BLaER1 (cell line): Measurements from ENCODE around the gene CCT3.

ENCODE experiments used
- H3K27ac ChIP-seq: shearing (Covaris generic); formaldehyde crosslinking; 2 replicates; pipeline ENCODE4 v1.8.1; 2022
- H3K27me3 ChIP-seq: shearing (Covaris generic); formaldehyde crosslinking; 2 replicates; pipeline ENCODE4 v1.8.1; 2022
- H3K36me3 ChIP-seq: shearing (Covaris generic); formaldehyde crosslinking; 2 replicates; pipeline ENCODE4 v1.8.1; 2022
- H3K4me1 ChIP-seq: shearing (Covaris generic); formaldehyde crosslinking; 2 replicates; pipeline ENCODE4 v1.8.1; 2022
- H3K4me2 ChIP-seq: shearing (Covaris generic); formaldehyde crosslinking; 2 replicates; pipeline ENCODE4 v1.8.1; 2022
- H3K4me3 ChIP-seq: shearing (Covaris generic); formaldehyde crosslinking; 2 replicates; pipeline ENCODE4 v1.8.1; 2022
- H3K9ac ChIP-seq: shearing (Covaris generic); formaldehyde crosslinking; 2 replicates; pipeline ENCODE4 v1.8.1; 2022
- H3K9me3 ChIP-seq: shearing (Covaris generic); formaldehyde crosslinking; 2 replicates; pipeline ENCODE4 v1.8.1; 2022
- H4K20me1 ChIP-seq: shearing (Covaris generic); formaldehyde crosslinking; 2 replicates; pipeline ENCODE4 v1.8.1; 2022
- Cebpa-rat ChIP-seq: shearing (Covaris generic); IDR thresholded peaks from 2 replicates; pipeline ENCODE4 v1.8.1; 2022

CCT3 gene

GRCh38 chr1:156298852-156299357 is 39.2 kb downstream of the CCT3 start, which contains the start of gene VHLL:
TSS of gene VHLL (minus strand) at chr1:156299307. CDS start at chr1:156299189, 118 bp downstream.
- Histone ChIP-seq H3K4me2 (no peak within 1 kb of the TSS), H3K9me3 (no peaks in the 10 kb centered on the region), H3K27me3 (no peaks in the 10 kb centered on the region), H3K4me1 (no peaks in the 10 kb centered on the region), H3K9ac (no peak within 1 kb of the TSS), H3K27ac (no peak within 1 kb of the TSS), H3K4me3 (no peak within 1 kb of the TSS), H3K36me3 (peaks cover 23% of the 10 kb centered on the region), H4K20me1 (no peaks in the 10 kb centered on the region)
- no peak for TF ChIP-seq Cebpa-rat

GRCh38 chr1:156295391-156295947 is 42.6 kb downstream of the CCT3 start, which contains the start of gene GLMP:
TSS of gene GLMP (minus strand) at chr1:156295679. CDS start at chr1:156295645, 34 bp downstream.
- no peaks in the 10 kb centered on the region for H4K20me1 ChIP-seq
- TF ChIP-seq Cebpa-rat, result no peak
- H3K4me1 ChIP-seq, result no peaks in the 10 kb centered on the region
- H3K9ac ChIP-seq, result no peak within 1 kb of the TSS
- H3K27ac ChIP-seq, result no peak within 1 kb of the TSS
- peaks cover 25% of the 10 kb centered on the region for H3K36me3 ChIP-seq
- H3K9me3 ChIP-seq, result no peaks in the 10 kb centered on the region
- H3K4me3 ChIP-seq, result no peak within 1 kb of the TSS
- no peaks in the 10 kb centered on the region for H3K27me3 ChIP-seq
- no peak within 1 kb of the TSS for H3K4me2 ChIP-seq

GRCh38 chr1:156293895-156294294 is 44.2 kb downstream of the CCT3 start:
- Histone ChIP-seq H3K4me1 (no peaks in the 10 kb centered on the region), H3K36me3 (peaks cover 28% of the 10 kb centered on the region), H3K27me3 (no peaks in the 10 kb centered on the region), H3K9me3 (no peaks in the 10 kb centered on the region), H3K4me3 (no peak overlapping the region), H4K20me1 (no peaks in the 10 kb centered on the region), H3K9ac (no peak overlapping the region), H3K4me2 (no peak overlapping the region), H3K27ac (no peak overlapping the region)
- TF ChIP-seq Cebpa-rat, result no peak

- Histone ChIP-seq H3K4me1 (no peaks in the 10 kb centered on the region), H3K27ac (no peak overlapping the region), H3K27me3 (no peaks in the 10 kb centered on the region), H3K36me3 (peaks cover 28% of the 10 kb centered on the region), H4K20me1 (no peaks in the 10 kb centered on the region), H3K9me3 (no peaks in the 10 kb centered on the region), H3K4me3 (no peak overlapping the region), H3K4me2 (no peak overlapping the region), H3K9ac (no peak overlapping the region)
- TF ChIP-seq Cebpa-rat, result no peak
Measured at GRCh38 chr1:156293098-156293434, 45.0 kb downstream of the CCT3 start.

GRCh38 chr1:156291226-156292061 is 46.6 kb downstream of the CCT3 start:
- H3K4me2 ChIP-seq, result no peak overlapping the region
- H3K4me3 ChIP-seq, result no peak overlapping the region
- H3K27me3 ChIP-seq, result no peaks in the 10 kb centered on the region
- H3K4me1 ChIP-seq, result no peaks in the 10 kb centered on the region
- peaks cover 33% of the 10 kb centered on the region for H3K36me3 ChIP-seq
- no peak overlapping the region for H3K27ac ChIP-seq
- TF ChIP-seq Cebpa-rat, result no peak
- H3K9me3 ChIP-seq, result no peaks in the 10 kb centered on the region
- no peak overlapping the region for H3K9ac ChIP-seq
- H4K20me1 ChIP-seq, result no peaks in the 10 kb centered on the region

- H3K27me3 ChIP-seq, result no peaks in the 10 kb centered on the region
- H3K4me1 ChIP-seq, result no peaks in the 10 kb centered on the region
- no peak overlapping the region for H3K4me3 ChIP-seq
- no peak overlapping the region for H3K27ac ChIP-seq
- peaks cover 49% of the 10 kb centered on the region for H3K36me3 ChIP-seq
- no peak for TF ChIP-seq Cebpa-rat
- H3K9me3 ChIP-seq, result no peaks in the 10 kb centered on the region
- no peaks in the 10 kb centered on the region for H4K20me1 ChIP-seq
- no peak overlapping the region for H3K9ac ChIP-seq
- no peak overlapping the region for H3K4me2 ChIP-seq
Measured at GRCh38 chr1:156289857-156290256, 48.2 kb downstream of the CCT3 start.

- peaks cover 10% of the 10 kb centered on the region for H4K20me1 ChIP-seq
- no peaks in the 10 kb centered on the region for H3K27me3 ChIP-seq
- H3K4me3 ChIP-seq, result no peak overlapping the region
- H3K4me1 ChIP-seq, result peaks cover 22% of the 10 kb centered on the region
- peaks cover 34% of the 10 kb centered on the region for H3K36me3 ChIP-seq
- H3K27ac ChIP-seq, result no peak overlapping the region
- TF ChIP-seq Cebpa-rat, result no peak
- H3K9ac ChIP-seq, result 0 out of 2 replicates have a peak overlapping the region, but pooled peaks have one; percentile 19
- H3K4me2 ChIP-seq, result no peak overlapping the region
- H3K9me3 ChIP-seq, result no peaks in the 10 kb centered on the region
Measured at GRCh38 chr1:156286061-156286460, 52.0 kb downstream of the CCT3 start.

- Histone ChIP-seq H3K36me3 (peaks cover 33% of the 10 kb centered on the region), H4K20me1 (peaks cover 16% of the 10 kb centered on the region), H3K27ac (no peak overlapping the region), H3K4me3 (no peak overlapping the region), H3K4me2 (no peak overlapping the region), H3K4me1 (peaks cover 29% of the 10 kb centered on the region), H3K9ac (no peak overlapping the region), H3K9me3 (no peaks in the 10 kb centered on the region), H3K27me3 (no peaks in the 10 kb centered on the region)
- no peak for TF ChIP-seq Cebpa-rat
Measured at GRCh38 chr1:156285437-156285836, 52.7 kb downstream of the CCT3 start.

GRCh38 chr1:156284757-156285156 is 53.3 kb downstream of the CCT3 start:
- H3K4me2 ChIP-seq, result no peak overlapping the region

GRCh38 chr1:156284112-156284511 is 54.0 kb downstream of the CCT3 start, which contains the start of gene TMEM79:
TSS of gene TMEM79 (plus strand) at chr1:156284325. CDS start at chr1:156285227, 902 bp downstream.
- no peak for TF ChIP-seq Cebpa-rat
- Histone ChIP-seq H3K27ac (peak within 1 kb of the TSS; percentile 95), H3K4me3 (peak within 1 kb of the TSS; percentile 83), H4K20me1 (peaks cover 29% of the 10 kb centered on the region), H3K4me1 (peaks cover 34% of the 10 kb centered on the region), H3K36me3 (peaks cover 42% of the 10 kb centered on the region), H3K9ac (peak within 1 kb of the TSS; percentile 96), H3K9me3 (no peaks in the 10 kb centered on the region), H3K4me2 (peak within 1 kb of the TSS; percentile 95), H3K27me3 (no peaks in the 10 kb centered on the region)

More at GRCh38 chr1:156284757-156285156, 53.3 kb downstream of the CCT3 start:
- no peak overlapping the region for H3K9ac ChIP-seq
- H4K20me1 ChIP-seq, result peaks cover 23% of the 10 kb centered on the region
- no peak overlapping the region for H3K27ac ChIP-seq
- peaks cover 34% of the 10 kb centered on the region for H3K4me1 ChIP-seq
- H3K9me3 ChIP-seq, result no peaks in the 10 kb centered on the region
- no peaks in the 10 kb centered on the region for H3K27me3 ChIP-seq
- no peak overlapping the region for H3K4me3 ChIP-seq
- peaks cover 39% of the 10 kb centered on the region for H3K36me3 ChIP-seq
- no peak for TF ChIP-seq Cebpa-rat
